ENCODE data around the gene EFHD1. TPM values are rescaled to one million over a fixed set of nuclear protein-coding genes. Genes with fewer than 3 reads are reported as not detected.
A peak's percentile ranks its signal among the peaks of the same experiment; 100 is the strongest.
"Not testable (repeated sequence)": the region's sequence is repeated elsewhere in the genome, so short reads cannot be mapped to it uniquely, and the experiment has no call there.

The EFHD1 gene
- total RNA-seq, 2 donors from 2014 or later, result 0.71 to 1.1 TPM

- Mint-ChIP-seq H3K4me1 (peaks cover 6% of the 10 kb centered on the region), H3K4me3 (peak overlapping the region; percentile 43), H3K9me3 (no peaks in the 10 kb centered on the region), H3K36me3 (ENCODE audit: low read depth) (no peaks in the 10 kb centered on the region), H3K27me3 (peaks cover 25% of the 10 kb centered on the region), H3K27ac (no peak overlapping the region)
- no peak for ATAC-seq (replicated peaks)
Observed at GRCh38 chr2:232632904-232633412, 446 bp upstream of the EFHD1 start.

GRCh38 chr2:232634206-232635150, 1.1 kb downstream of the EFHD1 start:
- peak overlapping the region; percentile 14 for H3K4me3 Mint-ChIP-seq
- H3K27me3 Mint-ChIP-seq, result peaks cover 36% of the 10 kb centered on the region
- no peaks in the 10 kb centered on the region for H3K9me3 Mint-ChIP-seq
- no peak overlapping the region for H3K27ac Mint-ChIP-seq
- no peaks in the 10 kb centered on the region for H3K36me3 Mint-ChIP-seq (ENCODE audit: low read depth)
- no peak for ATAC-seq (replicated peaks)
- peaks cover 6% of the 10 kb centered on the region for H3K4me1 Mint-ChIP-seq

- not testable (repeated sequence) for ATAC-seq (replicated peaks); H3K4me1 Mint-ChIP-seq; H3K9me3 Mint-ChIP-seq; H3K27ac Mint-ChIP-seq; H3K36me3 Mint-ChIP-seq (ENCODE audit: low read depth)
- peak overlapping the region; percentile 14 for H3K4me3 Mint-ChIP-seq
- peaks cover 42% of the 10 kb centered on the region for H3K27me3 Mint-ChIP-seq
Observed at GRCh38 chr2:232635376-232635775, 2.0 kb downstream of the EFHD1 start.

GRCh38 chr2:232635820-232636219, 2.4 kb downstream of the EFHD1 start:
- Mint-ChIP-seq H3K4me3 (no peak overlapping the region), H3K36me3 (ENCODE audit: low read depth) (no peaks in the 10 kb centered on the region), H3K27ac (no peak overlapping the region), H3K9me3 (no peaks in the 10 kb centered on the region), H3K4me1 (peaks cover 6% of the 10 kb centered on the region), H3K27me3 (peaks cover 46% of the 10 kb centered on the region)
- no peak for ATAC-seq (replicated peaks)

GRCh38 chr2:232636788-232637420, 3.5 kb downstream of the EFHD1 start:
- H3K27me3 Mint-ChIP-seq, result peaks cover 43% of the 10 kb centered on the region
- no peaks in the 10 kb centered on the region for H3K9me3 Mint-ChIP-seq
- H3K36me3 Mint-ChIP-seq (ENCODE audit: low read depth), result no peaks in the 10 kb centered on the region
- no peak overlapping the region for H3K27ac Mint-ChIP-seq
- ATAC-seq (replicated peaks), result peak; percentile 41
- peak overlapping the region; percentile 34 for H3K4me3 Mint-ChIP-seq
- H3K4me1 Mint-ChIP-seq, result peaks cover 6% of the 10 kb centered on the region

- Mint-ChIP-seq H3K36me3 (ENCODE audit: low read depth) (no peaks in the 10 kb centered on the region), H3K9me3 (no peaks in the 10 kb centered on the region), H3K27me3 (peaks cover 37% of the 10 kb centered on the region), H3K4me3 (no peak overlapping the region), H3K4me1 (no peaks in the 10 kb centered on the region), H3K27ac (no peak overlapping the region)
- no peak for ATAC-seq (replicated peaks)
Observed at GRCh38 chr2:232637866-232638583, 4.6 kb downstream of the EFHD1 start.

- no peaks in the 10 kb centered on the region for H3K4me1 Mint-ChIP-seq
- H3K9me3 Mint-ChIP-seq, result no peaks in the 10 kb centered on the region
- H3K27ac Mint-ChIP-seq, result no peak overlapping the region
- peaks cover 25% of the 10 kb centered on the region for H3K27me3 Mint-ChIP-seq
- no peak for ATAC-seq (replicated peaks)
- H3K4me3 Mint-ChIP-seq, result no peak overlapping the region
- no peaks in the 10 kb centered on the region for H3K36me3 Mint-ChIP-seq (ENCODE audit: low read depth)
Observed at GRCh38 chr2:232641153-232641848, 7.9 kb downstream of the EFHD1 start.

- ATAC-seq (replicated peaks), result no peak
- Mint-ChIP-seq H3K27ac (no peak overlapping the region), H3K4me3 (no peak overlapping the region), H3K4me1 (no peaks in the 10 kb centered on the region), H3K9me3 (no peaks in the 10 kb centered on the region), H3K36me3 (ENCODE audit: low read depth) (no peaks in the 10 kb centered on the region), H3K27me3 (peaks cover 22% of the 10 kb centered on the region)
Observed at GRCh38 chr2:232643147-232643425, 9.7 kb downstream of the EFHD1 start.

- no peak overlapping the region for H3K27ac Mint-ChIP-seq
- peaks cover 15% of the 10 kb centered on the region for H3K27me3 Mint-ChIP-seq
- ATAC-seq (replicated peaks), result no peak
- no peaks in the 10 kb centered on the region for H3K4me1 Mint-ChIP-seq
- no peaks in the 10 kb centered on the region for H3K9me3 Mint-ChIP-seq
- H3K4me3 Mint-ChIP-seq, result no peak overlapping the region
- no peaks in the 10 kb centered on the region for H3K36me3 Mint-ChIP-seq (ENCODE audit: low read depth)
Observed at GRCh38 chr2:232643813-232644347, 10.5 kb downstream of the EFHD1 start.

- Mint-ChIP-seq H3K27ac (no peak overlapping the region), H3K27me3 (peaks cover 6% of the 10 kb centered on the region), H3K4me1 (no peaks in the 10 kb centered on the region), H3K9me3 (no peaks in the 10 kb centered on the region), H3K36me3 (ENCODE audit: low read depth) (no peaks in the 10 kb centered on the region), H3K4me3 (no peak overlapping the region)
- ATAC-seq (replicated peaks), result no peak
Observed at GRCh38 chr2:232645061-232645460, 11.7 kb downstream of the EFHD1 start.

- Mint-ChIP-seq H3K27me3 (no peaks in the 10 kb centered on the region), H3K27ac (no peak overlapping the region), H3K4me3 (no peak overlapping the region), H3K4me1 (no peaks in the 10 kb centered on the region), H3K36me3 (ENCODE audit: low read depth) (no peaks in the 10 kb centered on the region), H3K9me3 (no peaks in the 10 kb centered on the region)
- ATAC-seq (replicated peaks), result no peak
Observed at GRCh38 chr2:232646726-232647125, 13.3 kb downstream of the EFHD1 start.

- ATAC-seq (replicated peaks), result no peak
- Mint-ChIP-seq H3K4me1 (no peaks in the 10 kb centered on the region), H3K27me3 (no peaks in the 10 kb centered on the region), H3K9me3 (no peaks in the 10 kb centered on the region), H3K27ac (no peak overlapping the region), H3K4me3 (no peak overlapping the region), H3K36me3 (ENCODE audit: low read depth) (no peaks in the 10 kb centered on the region)
Observed at GRCh38 chr2:232647261-232647660, 13.9 kb downstream of the EFHD1 start.

- H3K27me3 Mint-ChIP-seq, result no peaks in the 10 kb centered on the region
- no peak overlapping the region for H3K27ac Mint-ChIP-seq
- H3K4me3 Mint-ChIP-seq, result no peak overlapping the region
- no peak for ATAC-seq (replicated peaks)
- no peaks in the 10 kb centered on the region for H3K9me3 Mint-ChIP-seq
- no peaks in the 10 kb centered on the region for H3K36me3 Mint-ChIP-seq (ENCODE audit: low read depth)
- H3K4me1 Mint-ChIP-seq, result no peaks in the 10 kb centered on the region
Observed at GRCh38 chr2:232649033-232649432, 15.6 kb downstream of the EFHD1 start.

GRCh38 chr2:232652505-232652851, 19.1 kb downstream of the EFHD1 start:
- Mint-ChIP-seq H3K4me3 (no peak overlapping the region), H3K27me3 (no peaks in the 10 kb centered on the region), H3K27ac (no peak overlapping the region), H3K9me3 (no peaks in the 10 kb centered on the region), H3K4me1 (no peaks in the 10 kb centered on the region), H3K36me3 (ENCODE audit: low read depth) (no peaks in the 10 kb centered on the region)
- ATAC-seq (replicated peaks), result no peak

Data from activated T-helper 17 cell treated with anti-CD3 and anti-CD28 coated beads, Interleukin-2, amount 50 U/mL, for 72 hours (primary cell).